Measurements from ENCODE around the gene UCK1.

Gene UCK1

DNA sequence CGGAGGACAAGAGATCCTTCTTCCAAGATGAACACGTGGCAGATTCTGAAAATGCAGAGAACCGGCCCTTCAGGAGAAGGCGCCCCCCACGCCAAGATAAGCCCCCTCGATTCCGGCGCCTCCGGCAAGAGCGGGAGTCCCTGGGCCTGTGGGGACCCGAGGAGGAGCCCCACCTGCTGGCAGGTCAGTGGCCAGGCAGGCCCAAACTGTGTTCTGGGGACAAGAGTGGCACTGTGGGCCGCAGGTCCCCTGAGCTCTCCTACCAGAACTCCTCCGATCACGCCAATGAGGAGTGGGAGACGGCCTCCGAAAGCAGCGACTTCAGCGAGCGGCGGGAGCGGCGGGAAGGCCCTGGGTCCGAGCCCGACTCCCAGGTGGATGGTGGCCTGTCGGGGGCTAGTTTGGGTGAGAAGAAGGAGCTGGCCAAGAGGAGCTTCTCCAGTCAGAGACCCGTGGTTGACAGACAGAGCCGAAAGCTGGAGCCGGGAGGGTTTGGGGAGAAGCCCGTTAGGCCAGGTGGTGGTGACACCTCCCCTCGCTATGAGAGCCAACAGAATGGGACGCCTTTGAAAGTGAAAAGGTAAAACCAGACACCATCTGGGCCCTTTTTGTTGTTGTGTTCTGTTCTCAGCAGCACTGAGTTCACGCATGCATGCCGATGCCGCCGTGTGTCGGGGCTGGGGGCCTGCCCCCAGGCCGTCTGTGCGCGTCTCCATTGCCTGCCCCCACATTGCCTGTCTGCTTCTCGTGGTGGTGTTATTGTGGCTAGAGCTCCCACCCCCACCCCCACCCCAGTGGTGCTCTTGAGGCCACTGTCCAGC is 54.9 kb downstream of the UCK1 start:
- DNase-seq, result no peak

GRCh38 chr9:131475111-131475955 is 55.7 kb downstream of the UCK1 start:
- no peak for DNase-seq

- DNase-seq, result no peak
Observed at GRCh38 chr9:131474711-131475110, 56.4 kb downstream of the UCK1 start.

GRCh38 chr9:131473891-131474290 is 57.2 kb downstream of the UCK1 start:
- DNase-seq, result no peak
